D721Med (cell line): ENCODE results near the gene NOX5.

Experiments used
- DNase-seq: peaks from one replicate; pipeline ENCODE4 v3.0.0; 2011; ENCODE audit warnings: low spot score; ENCODE audit not compliant: insufficient read length
- FAIRE-seq: peaks from 2 replicates; lab custom pipeline; 2011; peaks lifted over from hg19 to GRCh38; lab: Jason Lieb, UNC
- TF ChIP-seq, protein P1 (sequence below): IDR thresholded peaks from 2 replicates; pipeline ENCODE4 v1.5.1; 2012; ENCODE audit warnings: mild to moderate bottlenecking, control low read depth; ENCODE audit not compliant: insufficient read depth; ENCODE audit errors: missing control alignments

The NOX5 gene

DNA sequence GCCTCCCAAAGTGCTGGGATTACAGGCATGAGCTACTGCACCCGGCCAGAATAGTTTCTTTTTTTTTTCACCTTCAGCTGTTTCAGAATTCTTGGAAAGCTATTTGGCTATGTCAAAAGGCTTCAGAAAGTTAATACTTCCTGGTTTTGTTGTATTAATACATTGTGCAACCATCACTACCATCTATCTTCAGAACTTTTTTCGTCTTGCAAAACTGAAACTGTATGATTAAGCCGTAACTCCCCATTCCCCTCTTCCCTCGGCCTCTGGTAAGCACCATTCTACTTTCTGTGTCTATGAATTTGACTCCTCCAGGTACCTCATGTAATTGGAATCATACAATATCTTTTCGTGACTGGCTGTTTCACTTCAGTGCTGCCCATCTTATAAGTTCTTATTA is 5.2 kb upstream of the NOX5 start:
- FAIRE-seq (no peak), DNase-seq (no peak)

GRCh38 chr15:69011641-69012040 is 2.9 kb upstream of the NOX5 start:
- DNase-seq (no peak), FAIRE-seq (no peak)
- TF ChIP-seq, protein P1, sequence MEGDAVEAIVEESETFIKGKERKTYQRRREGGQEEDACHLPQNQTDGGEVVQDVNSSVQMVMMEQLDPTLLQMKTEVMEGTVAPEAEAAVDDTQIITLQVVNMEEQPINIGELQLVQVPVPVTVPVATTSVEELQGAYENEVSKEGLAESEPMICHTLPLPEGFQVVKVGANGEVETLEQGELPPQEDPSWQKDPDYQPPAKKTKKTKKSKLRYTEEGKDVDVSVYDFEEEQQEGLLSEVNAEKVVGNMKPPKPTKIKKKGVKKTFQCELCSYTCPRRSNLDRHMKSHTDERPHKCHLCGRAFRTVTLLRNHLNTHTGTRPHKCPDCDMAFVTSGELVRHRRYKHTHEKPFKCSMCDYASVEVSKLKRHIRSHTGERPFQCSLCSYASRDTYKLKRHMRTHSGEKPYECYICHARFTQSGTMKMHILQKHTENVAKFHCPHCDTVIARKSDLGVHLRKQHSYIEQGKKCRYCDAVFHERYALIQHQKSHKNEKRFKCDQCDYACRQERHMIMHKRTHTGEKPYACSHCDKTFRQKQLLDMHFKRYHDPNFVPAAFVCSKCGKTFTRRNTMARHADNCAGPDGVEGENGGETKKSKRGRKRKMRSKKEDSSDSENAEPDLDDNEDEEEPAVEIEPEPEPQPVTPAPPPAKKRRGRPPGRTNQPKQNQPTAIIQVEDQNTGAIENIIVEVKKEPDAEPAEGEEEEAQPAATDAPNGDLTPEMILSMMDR, result no peak

More for the DNA sequence above, 5.2 kb upstream of the NOX5 start:
- TF ChIP-seq, protein P1, result no peak

DNA sequence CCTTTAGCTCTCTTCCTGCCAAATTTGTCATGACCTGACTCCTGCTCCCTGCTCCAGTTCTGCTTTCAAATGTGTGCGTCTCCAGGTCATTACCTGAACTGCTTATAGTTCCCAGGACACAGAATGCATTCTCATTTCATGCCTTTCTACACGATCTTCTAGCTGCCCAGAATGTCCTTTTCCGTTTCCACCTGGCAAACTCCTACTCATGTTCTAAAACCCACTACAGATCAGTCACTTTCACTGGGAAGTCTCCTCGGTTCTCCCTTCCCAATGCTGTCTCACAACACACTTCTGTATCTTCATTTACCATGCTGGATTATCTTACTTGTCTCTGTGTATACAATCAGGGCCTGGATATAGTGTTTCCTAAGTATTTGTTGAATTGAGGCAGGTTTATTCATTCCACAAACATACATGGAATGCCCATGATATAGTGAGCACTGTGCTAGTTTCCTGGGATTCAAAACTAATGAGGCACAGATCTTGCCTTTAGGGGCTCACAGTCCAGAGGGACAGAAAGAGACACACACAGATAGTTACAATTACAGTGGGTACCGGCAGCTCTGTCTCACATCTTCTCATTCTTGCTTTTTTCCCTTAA is 1.6 kb upstream of the NOX5 start:
- no peak for DNase-seq
- TF ChIP-seq, protein P1, result no peak
- no peak for FAIRE-seq

DNA sequence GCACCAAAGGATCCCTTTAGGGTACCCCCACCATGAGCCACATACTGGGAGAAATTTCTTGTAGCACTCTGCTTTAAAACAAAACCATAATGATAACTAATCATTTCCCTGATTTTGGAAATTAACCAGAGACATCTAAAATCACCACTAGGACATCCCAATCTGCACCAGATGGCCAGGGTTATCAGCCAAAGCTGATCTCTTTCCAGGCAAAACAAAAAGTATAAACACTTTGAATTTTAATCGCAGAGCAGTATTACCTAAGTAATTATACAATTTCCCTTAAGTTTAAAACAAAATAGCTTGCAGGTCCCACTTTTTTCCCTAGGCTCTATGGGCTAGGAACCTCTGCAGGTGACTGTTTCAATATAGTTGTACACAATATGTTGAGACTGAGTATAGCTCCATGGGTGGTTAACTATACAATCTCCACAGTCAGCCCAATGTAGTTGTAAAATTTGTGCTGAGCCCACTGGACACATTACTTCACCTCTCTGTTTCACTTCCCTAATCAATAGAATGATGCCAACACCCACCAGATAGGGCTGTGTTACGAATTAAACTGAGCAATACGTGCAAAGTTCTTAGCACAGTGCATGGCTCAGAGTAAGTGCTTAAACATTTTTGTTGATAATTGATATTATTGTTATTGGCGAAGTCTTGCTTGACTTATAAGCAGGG is 629 bp upstream of the NOX5 start:
- TF ChIP-seq, protein P1, result no peak
- FAIRE-seq, result peak; percentile 21

DNA sequence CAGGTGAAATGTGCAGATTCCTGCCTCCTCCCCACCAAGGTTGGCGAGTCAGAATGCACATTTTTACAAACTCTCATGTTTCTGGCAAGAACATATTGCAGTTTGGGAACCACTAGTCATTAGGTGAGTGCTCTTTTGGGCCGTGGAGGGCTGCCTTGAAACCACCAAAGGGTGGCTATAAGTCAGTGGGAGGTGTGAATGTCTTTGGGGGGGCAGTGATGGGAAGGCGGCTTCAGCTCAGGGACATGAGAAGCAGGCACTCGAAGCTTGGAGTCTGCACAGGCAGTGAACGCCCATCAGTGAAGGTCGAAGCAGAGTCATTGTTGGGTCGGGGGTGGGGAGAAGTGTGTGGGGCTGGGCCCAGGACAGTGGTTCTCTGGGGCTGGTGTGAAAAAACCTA is 1.1 kb downstream of the NOX5 start:
- TF ChIP-seq, protein P1, result no peak
- DNase-seq, result no peak
- FAIRE-seq, result no peak

More for the DNA sequence above, 629 bp upstream of the NOX5 start:
- no peak for DNase-seq

GRCh38 chr15:69016021-69016595 is 1.6 kb downstream of the NOX5 start:
- TF ChIP-seq, protein P1, result no peak
- DNase-seq (no peak), FAIRE-seq (no peak)

DNA sequence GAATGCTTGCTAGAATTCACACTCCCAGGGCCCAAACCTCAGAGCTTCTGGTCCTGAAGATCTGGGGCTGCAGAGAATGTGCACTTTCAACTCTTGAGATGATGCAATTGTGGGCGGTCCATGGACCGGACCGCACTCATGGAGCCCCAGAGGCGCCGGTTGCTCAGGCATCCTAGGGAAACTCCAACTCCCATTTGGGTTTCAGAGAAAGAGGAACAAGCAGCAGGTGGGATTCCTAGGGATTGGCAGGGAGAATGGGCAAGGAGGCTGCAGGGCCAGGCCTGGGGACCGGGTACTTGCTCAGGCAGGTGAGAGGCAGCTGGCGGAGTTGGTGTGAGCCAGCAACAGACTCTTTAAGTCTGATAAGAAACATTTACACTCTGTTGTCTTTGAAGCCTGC is 3.5 kb downstream of the NOX5 start:
- FAIRE-seq, result no peak
- TF ChIP-seq, protein P1, result no peak
- DNase-seq, result no peak
